ENCODE data around the gene MSANTD2.

DNA sequence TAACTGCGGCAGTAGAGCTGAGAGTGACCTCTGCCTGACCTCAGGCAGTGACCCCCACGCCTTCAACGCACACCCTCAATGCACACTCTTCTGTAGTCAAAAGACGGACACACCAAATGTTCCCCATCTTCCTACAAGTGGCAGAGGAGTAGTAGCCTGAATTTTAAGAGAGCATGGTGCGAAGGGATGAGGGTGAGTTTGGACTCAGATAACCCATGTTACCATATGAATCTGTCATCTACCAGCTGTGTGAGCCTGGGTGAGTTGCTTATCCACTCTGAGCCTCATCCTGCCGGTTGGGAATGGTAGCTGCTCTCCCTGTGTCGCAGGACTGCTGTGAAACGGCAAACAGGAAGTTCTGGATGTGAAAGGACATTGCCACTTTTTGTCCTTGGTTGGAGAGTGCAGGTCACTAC, 44.5 kb upstream of the MSANTD2 start:
- TF ChIP-seq CTCF (conservative IDR thresholded peaks at IDR 0.05) (no peak), ZFX (IDR thresholded peaks at IDR 0.05) (no peak)
